BLaER1 (cell line): ENCODE results near the gene F13A1.
A peak's percentile ranks its signal among the peaks of the same experiment; 100 is the strongest.

Source experiments
- H3K27ac ChIP-seq: shearing (Covaris generic); formaldehyde crosslinking; 2 replicates; pipeline ENCODE4 v1.8.1; 2022
- H3K27me3 ChIP-seq: shearing (Covaris generic); formaldehyde crosslinking; 2 replicates; pipeline ENCODE4 v1.8.1; 2022
- H3K36me3 ChIP-seq: shearing (Covaris generic); formaldehyde crosslinking; 2 replicates; pipeline ENCODE4 v1.8.1; 2022
- H3K4me1 ChIP-seq: shearing (Covaris generic); formaldehyde crosslinking; 2 replicates; pipeline ENCODE4 v1.8.1; 2022
- H3K4me2 ChIP-seq: shearing (Covaris generic); formaldehyde crosslinking; 2 replicates; pipeline ENCODE4 v1.8.1; 2022
- H3K4me3 ChIP-seq: shearing (Covaris generic); formaldehyde crosslinking; 2 replicates; pipeline ENCODE4 v1.8.1; 2022
- H3K9ac ChIP-seq: shearing (Covaris generic); formaldehyde crosslinking; 2 replicates; pipeline ENCODE4 v1.8.1; 2022
- H3K9me3 ChIP-seq: shearing (Covaris generic); formaldehyde crosslinking; 2 replicates; pipeline ENCODE4 v1.8.1; 2022
- H4K20me1 ChIP-seq: shearing (Covaris generic); formaldehyde crosslinking; 2 replicates; pipeline ENCODE4 v1.8.1; 2022
- Cebpa-rat ChIP-seq: shearing (Covaris generic); IDR thresholded peaks from 2 replicates; pipeline ENCODE4 v1.8.1; 2022

The F13A1 gene

GRCh38 chr6:6285679-6286078, 34.8 kb downstream of the F13A1 start:
- Histone ChIP-seq H3K27me3 (no peaks in the 10 kb centered on the region), H3K4me3 (no peak overlapping the region), H3K36me3 (no peaks in the 10 kb centered on the region), H3K4me2 (peak overlapping the region; percentile 61), H3K4me1 (peaks cover 49% of the 10 kb centered on the region), H4K20me1 (no peaks in the 10 kb centered on the region), H3K9ac (no peak overlapping the region), H3K9me3 (no peaks in the 10 kb centered on the region), H3K27ac (no peak overlapping the region)
- no peak for TF ChIP-seq Cebpa-rat

- Histone ChIP-seq H3K9me3 (no peaks in the 10 kb centered on the region), H3K4me2 (peak overlapping the region; percentile 61), H3K27me3 (no peaks in the 10 kb centered on the region), H3K27ac (no peak overlapping the region), H3K36me3 (no peaks in the 10 kb centered on the region), H3K4me1 (peaks cover 49% of the 10 kb centered on the region), H3K9ac (no peak overlapping the region), H4K20me1 (no peaks in the 10 kb centered on the region), H3K4me3 (no peak overlapping the region)
- TF ChIP-seq Cebpa-rat: no peak
Observed at GRCh38 chr6:6284221-6284966, 36.1 kb downstream of the F13A1 start.

- peak; percentile 56; the same call in 1 of the 2 replicates for TF ChIP-seq Cebpa-rat
- Histone ChIP-seq H3K36me3 (no peaks in the 10 kb centered on the region), H3K27me3 (no peaks in the 10 kb centered on the region), H4K20me1 (no peaks in the 10 kb centered on the region), H3K4me1 (peaks cover 49% of the 10 kb centered on the region), H3K4me2 (peak overlapping the region; percentile 61), H3K9me3 (no peaks in the 10 kb centered on the region), H3K4me3 (no peak overlapping the region), H3K9ac (no peak overlapping the region), H3K27ac (no peak overlapping the region)
Observed at GRCh38 chr6:6283746-6284145, 36.7 kb downstream of the F13A1 start.

GRCh38 chr6:6282716-6283115, 37.7 kb downstream of the F13A1 start:
- H3K9me3 ChIP-seq: no peaks in the 10 kb centered on the region
- no peaks in the 10 kb centered on the region for H3K27me3 ChIP-seq
- H3K4me3 ChIP-seq: no peak overlapping the region
- H3K36me3 ChIP-seq: no peaks in the 10 kb centered on the region
- H3K4me1 ChIP-seq: peaks cover 49% of the 10 kb centered on the region
- no peak overlapping the region for H3K9ac ChIP-seq
- H4K20me1 ChIP-seq: no peaks in the 10 kb centered on the region
- peak overlapping the region; percentile 61; the same call in 1 of the 2 replicates for H3K4me2 ChIP-seq
- TF ChIP-seq Cebpa-rat: no peak
- no peak overlapping the region for H3K27ac ChIP-seq

GRCh38 chr6:6277413-6277812, 43.0 kb downstream of the F13A1 start:
- Histone ChIP-seq H3K4me3 (no peak overlapping the region), H3K9ac (no peak overlapping the region), H3K4me2 (no peak overlapping the region), H3K27ac (no peak overlapping the region), H3K4me1 (no peaks in the 10 kb centered on the region), H3K9me3 (no peaks in the 10 kb centered on the region), H4K20me1 (no peaks in the 10 kb centered on the region), H3K36me3 (no peaks in the 10 kb centered on the region), H3K27me3 (no peaks in the 10 kb centered on the region; the same call in 1 of the 2 replicates)
- peak; percentile 80 for TF ChIP-seq Cebpa-rat

- no peak overlapping the region for H3K4me3 ChIP-seq
- no peak overlapping the region for H3K9ac ChIP-seq
- no peaks in the 10 kb centered on the region for H3K36me3 ChIP-seq
- H3K4me1 ChIP-seq: no peaks in the 10 kb centered on the region
- H3K9me3 ChIP-seq: no peaks in the 10 kb centered on the region
- H3K27ac ChIP-seq: no peak overlapping the region
- no peak for TF ChIP-seq Cebpa-rat
- H3K27me3 ChIP-seq: no peaks in the 10 kb centered on the region; the same call in 1 of the 2 replicates
- H3K4me2 ChIP-seq: no peak overlapping the region
- no peaks in the 10 kb centered on the region for H4K20me1 ChIP-seq
Observed at GRCh38 chr6:6270948-6271535, 49.4 kb downstream of the F13A1 start.

- no peaks in the 10 kb centered on the region for H3K4me1 ChIP-seq
- TF ChIP-seq Cebpa-rat: no peak
- no peaks in the 10 kb centered on the region for H3K9me3 ChIP-seq
- H3K9ac ChIP-seq: no peak overlapping the region
- H3K36me3 ChIP-seq: no peaks in the 10 kb centered on the region
- no peak overlapping the region for H3K4me2 ChIP-seq
- H3K27ac ChIP-seq: no peak overlapping the region
- no peak overlapping the region for H3K4me3 ChIP-seq
- no peaks in the 10 kb centered on the region for H4K20me1 ChIP-seq
- no peaks in the 10 kb centered on the region for H3K27me3 ChIP-seq
Observed at GRCh38 chr6:6260196-6260722, 60.2 kb downstream of the F13A1 start.

GRCh38 chr6:6256886-6257285, 63.6 kb downstream of the F13A1 start:
- Histone ChIP-seq H3K9ac (no peak overlapping the region), H3K27ac (no peak overlapping the region), H3K4me1 (no peaks in the 10 kb centered on the region), H4K20me1 (no peaks in the 10 kb centered on the region), H3K4me3 (no peak overlapping the region), H3K9me3 (no peaks in the 10 kb centered on the region), H3K36me3 (no peaks in the 10 kb centered on the region), H3K27me3 (no peaks in the 10 kb centered on the region), H3K4me2 (no peak overlapping the region)
- no peak for TF ChIP-seq Cebpa-rat

GRCh38 chr6:6256259-6256658, 64.2 kb downstream of the F13A1 start:
- Histone ChIP-seq H3K4me3 (no peak overlapping the region), H3K4me2 (no peak overlapping the region), H3K27ac (no peak overlapping the region), H3K9me3 (no peaks in the 10 kb centered on the region), H3K9ac (no peak overlapping the region), H3K4me1 (no peaks in the 10 kb centered on the region), H4K20me1 (no peaks in the 10 kb centered on the region), H3K27me3 (no peaks in the 10 kb centered on the region), H3K36me3 (no peaks in the 10 kb centered on the region)
- no peak for TF ChIP-seq Cebpa-rat

- no peak overlapping the region for H3K9ac ChIP-seq
- no peaks in the 10 kb centered on the region for H3K36me3 ChIP-seq
- no peaks in the 10 kb centered on the region for H3K27me3 ChIP-seq
- H3K4me3 ChIP-seq: no peak overlapping the region
- H3K9me3 ChIP-seq: no peaks in the 10 kb centered on the region
- no peak overlapping the region for H3K27ac ChIP-seq
- H3K4me2 ChIP-seq: no peak overlapping the region
- no peaks in the 10 kb centered on the region for H4K20me1 ChIP-seq
- H3K4me1 ChIP-seq: peaks cover 4% of the 10 kb centered on the region
- TF ChIP-seq Cebpa-rat: no peak
Observed at GRCh38 chr6:6251555-6252280, 68.7 kb downstream of the F13A1 start.
